T-helper 2 cell (primary cell): Measurements from ENCODE around the gene TSNAXIP1.
A peak's percentile ranks its signal among the peaks of the same experiment; 100 is the strongest.

Experiments used
- DNase-seq, 5 experiments: peaks; one replicate each; pipeline versions ENCODE4 v3.0.0 to v3.0.0-alpha.2; 2012 to 2022

TSNAXIP1 gene

DNA sequence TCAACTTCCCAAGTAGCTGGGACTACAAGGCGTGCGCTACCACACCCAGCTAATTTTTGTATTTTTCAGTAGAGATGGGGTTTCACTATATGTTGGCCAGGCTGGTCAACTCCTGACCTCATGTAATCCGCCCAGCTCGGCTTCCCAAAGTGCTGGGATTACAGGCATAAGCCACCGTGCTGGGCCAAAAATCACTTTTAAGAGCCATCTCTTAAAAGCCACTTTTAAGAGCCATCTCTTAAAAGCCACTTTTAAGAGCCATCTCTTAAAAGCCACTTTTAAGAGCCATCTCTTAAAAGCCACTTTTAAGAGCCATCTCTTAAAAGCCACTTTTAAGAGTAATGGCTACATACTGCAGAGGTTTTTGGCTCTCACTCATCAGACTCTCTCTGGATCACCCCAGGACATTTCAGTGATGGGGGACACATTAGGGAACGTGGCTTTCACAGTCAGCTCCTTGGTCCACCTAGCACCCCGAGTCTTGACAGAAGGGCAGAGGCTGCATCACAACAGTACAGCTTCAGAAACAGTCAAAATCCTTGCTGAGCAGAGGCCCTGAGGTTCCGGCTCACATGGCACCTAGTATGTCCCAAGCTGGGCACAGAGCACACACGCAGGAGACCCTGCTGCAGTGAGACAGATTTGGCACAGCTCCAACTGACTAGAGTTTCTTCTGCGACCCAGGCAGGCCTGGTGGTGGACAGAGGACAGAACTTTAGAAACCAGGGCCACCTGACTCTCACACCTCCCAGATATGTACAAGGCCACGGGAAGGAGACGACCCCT lies 23.9 kb upstream of the TSNAXIP1 start:
- no peak for DNase-seq

DNA sequence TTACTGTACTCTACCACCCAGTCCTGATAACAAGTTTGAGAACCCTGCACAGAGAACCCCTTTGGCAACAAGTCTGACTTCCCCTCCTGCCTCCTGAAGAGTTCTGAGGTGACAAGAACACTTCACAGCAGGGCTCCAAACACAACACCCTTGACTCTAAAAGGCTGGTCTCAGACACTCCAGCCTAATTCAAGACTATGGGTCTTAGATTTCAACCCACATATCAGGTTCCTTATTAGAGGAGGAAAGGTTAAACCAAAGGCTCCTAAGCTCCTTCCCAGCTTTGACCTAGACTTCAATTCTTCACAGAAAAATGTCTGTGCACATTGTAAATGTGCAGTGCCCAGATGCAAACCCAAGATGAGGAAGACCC lies 23.4 kb upstream of the TSNAXIP1 start:
- no peak for DNase-seq

DNA sequence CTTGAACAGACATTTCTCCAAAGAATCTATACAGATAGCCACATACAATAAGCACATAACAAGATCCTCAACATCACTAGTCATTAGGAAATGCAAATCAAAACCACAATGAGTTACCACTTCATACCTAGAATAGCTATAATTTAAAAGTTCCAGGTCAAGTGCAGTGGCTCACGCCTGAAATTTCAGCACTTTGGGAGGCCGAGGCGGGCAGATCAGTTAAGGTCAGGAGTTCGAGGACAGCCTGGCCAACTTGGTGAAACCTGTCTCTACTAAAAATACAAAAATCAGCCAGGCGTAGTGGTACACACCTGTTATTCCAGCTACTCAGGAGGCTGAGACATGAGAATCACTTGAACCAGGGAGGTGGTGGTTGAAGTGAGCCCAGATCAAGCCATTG lies 20.2 kb upstream of the TSNAXIP1 start:
- no peak for DNase-seq

DNA sequence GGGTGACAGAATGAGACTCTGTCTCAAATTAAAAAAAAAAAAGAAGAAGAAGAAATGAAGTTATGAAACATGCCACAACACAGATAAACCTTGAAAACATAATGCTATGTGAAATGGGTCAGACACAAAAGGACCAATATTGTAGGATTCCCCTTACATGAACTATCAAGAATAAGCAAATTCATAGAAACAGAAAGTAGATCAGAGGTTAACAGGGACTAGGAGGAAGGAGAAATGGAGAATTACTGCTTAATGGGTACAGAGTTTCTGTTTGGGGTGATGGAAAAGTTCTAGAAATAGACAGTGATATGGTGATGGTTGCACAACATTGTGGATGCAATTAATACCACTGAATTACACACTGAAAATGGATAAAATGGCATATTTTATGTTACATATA lies 16.6 kb upstream of the TSNAXIP1 start:
- no peak for DNase-seq

DNA sequence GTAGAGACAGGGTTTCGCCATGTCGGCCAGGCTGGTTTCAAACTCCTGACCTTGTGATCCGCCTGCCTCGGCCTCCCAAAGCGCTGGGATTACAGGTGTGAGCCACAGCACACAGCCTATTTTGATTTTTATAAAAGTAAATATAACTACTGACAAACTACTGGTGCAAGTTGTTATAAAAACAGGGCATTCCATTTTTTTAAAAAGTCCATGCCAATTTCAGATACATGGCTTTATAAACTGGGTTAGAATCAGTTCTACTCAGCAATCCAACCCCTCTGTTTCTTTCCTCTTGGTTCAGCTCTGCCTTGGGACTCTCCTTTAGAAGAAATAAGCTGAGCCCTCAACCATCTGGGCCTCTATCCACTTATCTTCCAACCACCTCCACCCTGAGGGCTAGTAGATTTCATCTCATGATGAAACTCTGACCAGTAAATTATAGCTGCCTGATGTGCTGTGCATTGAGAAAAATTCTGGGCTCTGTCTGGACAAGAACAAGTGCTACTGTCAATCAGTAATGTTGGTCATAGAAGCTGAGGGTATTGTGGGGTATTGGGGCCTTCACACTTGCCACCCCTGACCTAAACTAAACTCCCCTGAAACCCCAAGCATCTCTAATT lies 10.5 kb upstream of the TSNAXIP1 start:
- no peak for DNase-seq

DNA sequence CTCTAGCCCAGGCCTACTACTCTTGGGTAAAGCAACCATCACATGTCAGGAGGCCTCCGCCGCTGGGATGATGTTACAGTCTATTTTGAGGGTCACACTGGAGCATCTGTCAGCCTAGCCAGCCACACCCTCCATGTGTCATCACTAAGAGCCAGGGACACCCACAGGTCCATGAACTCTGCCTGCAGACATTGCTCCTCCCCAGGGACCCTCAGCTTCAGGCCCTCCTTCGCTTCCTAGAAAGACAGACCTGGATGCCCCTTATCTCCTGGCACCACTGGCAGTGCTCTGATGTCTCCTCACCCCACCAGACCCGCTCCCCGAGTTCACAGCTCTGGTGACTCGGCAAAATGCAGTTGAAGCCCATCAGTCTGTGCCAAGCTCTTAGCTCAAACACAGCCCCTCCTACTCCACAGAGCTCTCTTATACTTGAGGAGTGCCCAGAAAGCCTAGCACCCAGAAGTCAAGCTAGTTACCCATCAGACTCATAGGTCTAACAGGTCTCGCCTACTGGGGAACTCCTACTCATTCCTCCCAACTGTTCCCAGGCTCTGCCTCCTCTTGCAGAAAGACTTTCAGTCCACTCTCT lies 6.3 kb upstream of the TSNAXIP1 start:
- no peak for DNase-seq

DNA sequence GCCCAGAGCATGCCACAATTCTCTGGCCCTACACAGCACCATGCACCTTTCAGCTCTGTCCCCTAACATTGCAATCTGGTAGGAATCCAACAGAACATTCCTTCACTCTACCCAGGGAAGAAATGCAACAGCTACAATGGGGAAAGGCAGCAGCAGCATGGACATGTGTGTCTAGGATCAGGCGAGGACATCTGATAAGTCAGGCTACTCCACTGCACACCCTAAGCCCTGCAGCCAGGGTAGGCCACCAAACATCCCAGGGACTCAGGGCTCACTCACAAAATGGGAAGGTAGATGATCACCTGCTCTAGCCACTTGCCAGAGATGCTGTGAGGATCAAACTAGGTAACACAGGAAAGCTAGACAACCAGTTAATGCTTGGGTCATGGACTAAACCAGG lies 5.4 kb upstream of the TSNAXIP1 start:
- no peak for DNase-seq

DNA sequence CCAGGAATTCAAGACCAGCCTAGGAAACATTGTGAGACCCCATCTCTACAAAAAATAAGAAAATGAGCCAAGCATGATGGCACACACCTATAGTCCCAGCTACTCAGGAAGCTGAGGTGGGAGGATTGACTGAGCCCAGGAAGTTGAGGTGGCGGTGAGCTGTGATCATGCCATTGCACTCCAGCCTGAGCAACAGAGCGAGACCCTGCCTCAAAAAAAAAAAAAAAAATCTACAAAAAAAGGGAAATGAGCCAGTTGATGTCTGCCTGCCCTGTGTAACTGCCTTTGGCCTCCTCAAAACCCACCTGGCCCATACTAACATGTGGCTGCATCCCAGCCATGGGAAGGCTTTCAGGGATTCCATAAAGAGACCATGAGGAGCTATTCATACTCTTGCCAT lies 4.8 kb upstream of the TSNAXIP1 start:
- peak in 2 of 5 experiments; percentile 13 to 85 for DNase-seq

DNA sequence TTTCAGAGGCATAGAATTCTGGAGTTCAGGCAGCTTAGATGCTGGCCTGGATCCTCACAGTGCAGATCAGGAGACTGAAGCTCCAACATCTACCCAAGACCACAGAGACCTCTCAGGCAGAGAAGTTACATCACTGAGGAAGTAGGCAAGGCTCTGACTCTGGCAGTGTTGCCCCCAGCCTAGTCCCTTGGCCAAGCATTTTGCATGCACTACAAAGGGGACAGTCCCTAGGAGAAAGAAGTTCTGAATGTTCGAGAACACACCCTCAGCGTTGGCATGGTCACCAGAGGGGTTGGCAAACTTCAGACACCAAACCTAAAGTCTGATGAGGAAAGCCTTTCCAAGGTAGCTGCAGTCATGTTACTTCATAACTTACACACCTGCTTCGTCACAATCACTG lies 2.8 kb upstream of the TSNAXIP1 start:
- DNase-seq: no peak

DNA sequence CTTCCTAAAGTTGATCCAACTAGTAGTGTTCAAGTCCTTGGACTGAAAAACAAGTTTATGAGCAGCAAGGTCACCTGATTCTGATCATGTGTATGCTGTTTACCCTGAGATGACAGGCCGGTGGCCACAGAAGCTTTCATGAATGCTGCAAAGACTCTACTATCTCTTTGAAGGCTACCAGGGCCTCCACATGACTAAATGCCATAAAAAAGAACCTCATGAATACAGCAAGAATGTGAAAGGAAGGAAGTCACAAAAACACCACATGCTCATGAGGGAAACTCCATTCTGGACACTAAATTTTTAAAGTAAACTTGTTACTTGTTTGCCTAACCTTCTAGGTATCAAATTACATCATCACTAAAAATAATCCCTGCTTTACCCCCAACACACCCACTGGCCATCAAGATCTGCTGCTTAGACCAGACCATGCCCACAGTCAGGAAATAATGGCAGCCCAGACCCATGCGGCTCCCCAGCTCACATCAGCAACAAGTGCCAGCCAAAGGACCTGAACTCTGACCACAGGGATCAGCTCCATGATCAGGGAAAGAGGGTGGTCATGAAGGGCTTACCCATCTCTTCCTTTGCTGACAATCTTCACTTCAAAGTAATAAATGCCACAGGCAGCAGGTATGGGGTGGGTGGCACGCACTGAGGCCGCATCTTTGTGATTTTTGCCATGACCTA lies 1.7 kb upstream of the TSNAXIP1 start:
- peak in 1 of 5 experiments; percentile 19 for DNase-seq

DNA sequence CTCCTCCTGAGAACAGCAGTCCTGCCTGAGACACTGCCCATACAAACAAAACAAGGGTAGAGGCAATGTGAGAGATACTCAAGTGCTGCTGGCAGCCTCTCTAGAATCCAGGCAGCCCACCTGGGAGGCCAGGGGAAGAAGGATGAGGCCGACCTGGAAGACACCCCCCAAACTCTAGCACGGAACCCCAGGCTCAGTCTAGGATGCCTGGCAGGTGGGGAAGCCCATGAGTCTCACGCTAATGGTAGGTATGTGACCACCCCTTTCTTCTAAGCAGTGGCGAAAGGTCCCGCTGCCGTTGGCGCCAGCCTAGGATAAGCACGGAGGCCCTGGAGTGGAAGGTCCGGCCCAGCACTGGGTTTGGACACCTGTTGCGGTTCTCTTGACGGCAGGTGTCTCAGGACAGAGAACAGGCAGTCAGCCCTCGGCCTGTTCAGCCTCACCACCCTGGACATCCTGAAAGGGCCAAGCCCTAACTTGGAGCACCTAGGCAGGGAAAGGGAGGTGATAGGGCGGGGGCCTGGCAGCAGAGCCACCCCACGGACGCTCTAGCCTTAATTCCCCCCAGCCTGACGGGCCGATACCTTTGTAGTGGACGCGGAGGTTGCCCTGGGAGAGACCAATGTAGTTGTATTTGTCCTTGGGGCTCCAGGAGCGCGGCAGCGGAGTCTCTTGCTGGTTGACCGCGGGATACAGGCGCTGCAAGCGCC lies 816 bp upstream of the TSNAXIP1 start:
- DNase-seq: no peak

DNA sequence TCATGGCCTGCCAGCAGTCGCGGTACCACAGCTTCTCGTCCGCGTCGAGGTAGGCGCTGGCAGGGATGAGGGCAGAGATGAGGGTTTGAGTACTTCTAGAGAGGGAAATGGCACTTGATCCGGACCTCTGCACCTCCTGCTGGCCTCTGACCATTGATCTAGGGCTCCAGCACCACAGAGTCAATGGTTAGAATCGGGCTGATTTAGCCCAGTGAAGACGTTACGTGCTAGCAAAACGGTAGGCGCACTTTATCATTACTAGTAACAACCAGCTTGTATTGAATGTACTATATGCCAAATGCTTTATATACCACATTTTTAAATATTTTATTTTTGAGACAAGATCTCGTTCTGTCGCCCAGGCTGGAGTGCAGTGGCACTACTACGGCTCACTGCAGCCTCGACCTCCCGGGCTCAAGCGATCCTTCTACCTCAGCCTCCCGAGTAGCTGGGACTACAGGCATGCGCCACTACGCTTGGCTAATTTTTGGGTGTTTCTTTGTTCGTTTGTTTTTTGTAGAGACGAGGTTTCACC lies 526 bp downstream of the TSNAXIP1 start:
- no peak for DNase-seq

DNA sequence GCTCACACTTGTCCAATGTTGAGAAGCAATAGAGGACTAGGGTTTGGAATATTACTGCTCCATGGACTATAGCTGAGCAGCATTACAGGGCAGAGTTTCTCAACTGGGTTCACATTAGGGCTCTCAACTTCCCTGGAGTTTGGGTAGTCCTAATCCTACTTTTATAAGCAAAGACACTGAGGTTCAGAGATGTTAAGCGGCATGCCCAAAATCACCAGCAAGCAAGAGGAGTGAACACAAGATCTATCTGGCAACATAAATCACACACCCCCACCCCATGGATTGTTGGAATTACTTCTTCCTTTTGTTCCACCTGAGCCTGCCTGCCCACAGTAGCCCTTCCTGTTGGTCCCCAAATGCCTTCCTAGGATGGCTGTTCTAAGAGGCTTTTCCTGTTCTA lies 5.2 kb downstream of the TSNAXIP1 start:
- DNase-seq: no peak

DNA sequence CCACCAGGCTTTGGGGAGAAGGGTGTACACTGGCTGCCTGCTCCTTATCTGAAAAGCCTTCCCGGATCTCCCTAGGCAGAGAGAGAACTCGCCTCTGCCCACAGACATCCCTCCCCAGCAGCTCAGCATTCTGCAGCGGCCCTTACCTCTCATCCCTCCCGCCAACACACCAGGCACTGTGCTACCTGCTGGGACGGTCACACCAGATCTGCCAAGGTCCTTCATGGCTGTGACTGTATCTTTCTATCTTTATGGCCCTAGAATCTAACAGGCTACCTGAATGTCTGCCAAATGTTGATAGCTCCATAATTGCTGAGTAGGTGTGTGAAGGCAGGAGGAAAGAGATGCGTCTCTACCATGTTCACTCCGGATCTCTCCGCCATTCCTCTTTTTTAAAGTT lies 7.9 kb downstream of the TSNAXIP1 start:
- no peak for DNase-seq

DNA sequence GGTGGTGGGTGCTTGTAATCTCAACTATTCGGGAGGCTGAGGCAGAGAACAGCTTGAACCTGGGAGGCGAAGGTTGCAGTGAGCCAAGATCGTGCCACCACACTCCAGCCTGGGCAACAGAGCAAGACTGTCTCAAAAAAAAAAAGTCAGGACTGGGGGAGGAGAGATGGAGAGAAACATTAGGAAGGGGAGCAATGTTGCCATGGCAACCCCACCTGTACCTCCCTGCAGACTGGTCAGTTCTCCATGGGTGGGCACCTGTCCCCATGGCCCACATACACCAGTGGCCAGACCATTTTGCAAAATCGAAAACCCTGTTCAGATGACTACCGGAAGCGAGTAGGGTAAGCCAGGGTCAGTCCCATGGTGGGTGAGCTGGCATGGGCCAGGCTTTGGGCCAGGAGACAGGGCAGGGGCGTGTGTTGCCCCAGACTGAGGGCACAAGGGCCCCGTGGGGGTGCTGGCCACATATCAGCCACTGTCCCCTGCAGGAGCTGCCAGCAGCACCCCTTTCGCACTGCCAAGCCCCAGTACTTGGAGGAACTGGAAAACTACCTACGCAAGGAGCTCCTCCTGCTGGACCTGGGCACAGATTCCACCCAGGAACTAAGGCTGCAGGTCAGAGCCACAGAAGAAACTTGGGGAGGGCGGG lies 14.0 kb downstream of the TSNAXIP1 start:
- DNase-seq: no peak

DNA sequence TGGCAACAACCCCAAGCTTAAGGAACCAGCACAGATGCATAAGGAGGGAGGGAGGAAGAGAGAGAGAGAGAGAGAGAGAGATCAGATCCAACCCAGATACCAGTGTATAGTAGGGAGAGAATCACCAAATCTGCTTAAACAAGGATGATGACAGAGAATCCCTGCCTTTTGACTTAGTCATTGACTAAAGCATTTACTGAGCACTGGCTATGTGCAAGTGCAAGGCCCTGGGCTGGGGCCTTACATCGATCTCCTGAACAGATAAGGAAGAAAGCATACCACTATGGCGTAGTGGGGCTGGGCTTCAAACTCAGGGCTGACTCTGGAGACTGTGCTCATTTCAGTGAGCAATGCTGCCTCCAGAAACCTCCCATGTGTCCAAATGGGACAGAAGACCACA lies 15.8 kb downstream of the TSNAXIP1 start:
- no peak for DNase-seq

DNA sequence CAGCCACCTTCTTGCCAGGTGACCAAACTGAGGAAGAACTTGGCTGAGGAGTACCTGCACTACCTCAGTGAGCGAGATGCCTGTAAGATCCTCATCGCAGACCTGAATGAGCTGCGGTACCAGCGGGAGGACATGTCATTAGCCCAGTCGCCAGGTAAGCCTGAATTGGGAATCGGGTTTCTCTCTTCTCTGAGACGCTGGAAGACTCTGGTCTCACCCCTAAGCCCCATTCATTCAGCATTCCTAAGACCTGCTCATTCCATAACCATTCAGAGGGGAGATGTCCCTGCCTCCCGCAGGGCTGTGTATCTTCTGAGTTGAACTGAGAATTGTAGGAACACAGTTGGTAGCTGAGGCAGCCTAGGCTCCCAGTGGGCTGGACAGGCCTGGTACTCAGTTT lies 18.4 kb downstream of the TSNAXIP1 start:
- DNase-seq: no peak

DNA sequence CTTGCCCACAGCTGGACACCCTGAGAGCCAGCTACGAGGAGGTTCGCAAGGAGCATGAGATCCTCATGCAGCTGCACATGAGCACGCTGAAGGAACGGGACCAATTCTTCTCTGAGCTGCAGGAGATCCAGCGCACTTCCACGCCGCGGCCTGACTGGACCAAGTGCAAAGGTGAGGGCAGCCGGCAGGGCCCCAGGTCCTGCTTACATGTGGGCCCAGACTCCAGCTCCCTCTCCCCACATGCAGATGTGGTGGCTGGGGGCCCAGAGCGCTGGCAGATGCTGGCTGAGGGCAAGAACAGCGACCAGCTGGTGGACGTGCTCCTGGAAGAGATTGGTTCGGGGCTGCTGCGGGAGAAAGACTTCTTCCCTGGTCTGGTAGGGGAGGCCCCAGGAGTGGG lies 19.2 kb downstream of the TSNAXIP1 start:
- DNase-seq: no peak

DNA sequence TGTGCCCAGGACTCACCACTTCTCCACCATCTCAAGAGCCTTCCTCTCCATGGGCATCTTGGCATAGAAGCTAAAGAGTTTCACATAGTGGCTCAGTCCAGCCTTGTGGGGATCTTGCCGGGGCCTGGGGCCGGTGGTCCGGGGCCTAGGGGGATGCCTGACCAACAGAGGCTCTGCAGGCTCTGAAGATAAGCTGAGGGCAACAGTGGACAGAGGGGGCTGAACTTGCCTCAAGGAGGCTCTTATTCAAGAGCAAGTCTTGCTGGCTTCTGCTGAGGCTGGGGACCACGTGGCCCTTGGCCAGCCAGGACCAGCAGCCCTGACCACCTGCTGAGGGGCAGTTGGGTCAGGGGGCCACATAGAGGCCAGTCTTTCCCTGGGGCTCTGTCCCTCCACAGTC lies 22.0 kb downstream of the TSNAXIP1 start:
- DNase-seq: no peak

DNA sequence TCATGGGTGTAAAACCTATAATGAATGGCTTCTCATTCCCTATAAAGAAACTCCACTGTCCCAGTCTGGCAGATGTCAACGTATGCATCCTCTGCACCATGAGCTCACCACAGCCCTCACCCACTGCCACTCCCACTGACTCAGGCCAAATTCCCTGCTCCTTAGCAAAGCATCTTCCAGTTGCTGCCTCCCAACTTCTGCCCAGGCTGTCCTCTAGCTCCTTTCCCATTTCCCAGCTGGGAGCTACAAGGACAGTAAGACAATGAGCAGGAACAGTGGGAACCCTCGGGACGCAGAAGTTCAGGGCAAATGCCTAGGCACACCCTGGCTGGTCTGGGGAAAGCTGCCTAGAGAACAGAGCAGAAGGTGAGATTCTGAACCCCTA lies 26.3 kb downstream of the TSNAXIP1 start:
- DNase-seq: no peak

DNA sequence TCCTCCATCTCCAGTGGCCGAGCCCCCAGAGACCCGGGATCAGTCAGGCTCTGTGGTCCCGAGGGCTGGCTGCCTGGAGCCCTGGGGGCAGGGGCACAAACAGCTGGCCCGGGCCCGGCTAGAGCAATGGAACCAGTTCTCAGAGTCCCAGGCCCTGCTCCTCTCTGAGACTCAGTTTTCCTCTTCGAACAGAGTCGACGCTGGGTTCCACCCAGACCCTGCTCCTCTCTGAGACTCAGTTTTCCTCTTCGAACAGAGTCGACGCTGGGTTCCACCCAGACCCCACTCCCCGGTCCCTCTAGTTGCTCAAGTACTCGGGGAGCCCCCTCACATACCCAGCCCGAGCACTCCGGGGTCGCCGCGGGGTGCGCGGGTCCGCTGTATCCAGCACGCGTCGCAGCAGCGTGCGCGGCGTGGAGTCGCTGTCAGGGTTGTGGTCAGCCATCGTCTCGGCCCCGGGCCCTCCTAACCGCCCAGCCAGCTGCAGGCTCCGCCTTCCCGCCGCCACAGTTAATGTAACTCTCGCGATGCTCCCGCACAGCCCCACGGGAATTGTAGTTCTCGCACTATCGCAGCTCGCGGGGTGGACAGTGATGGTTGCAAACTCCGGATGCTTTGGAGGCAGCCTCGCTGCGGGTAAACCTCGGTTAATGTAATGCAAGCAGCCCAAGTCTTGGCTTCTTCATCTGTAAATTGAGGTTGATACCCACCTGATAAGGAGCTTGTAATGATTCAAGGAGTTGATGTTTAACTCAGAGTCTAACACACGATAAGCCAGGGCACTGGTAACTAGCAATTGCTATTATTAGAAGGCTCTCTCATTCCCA lies 26.9 kb downstream of the TSNAXIP1 start:
- peak; percentile 79 to 95 (median 88) for DNase-seq
